Activated CD4-positive, alpha-beta T cell treated with anti-CD3 and anti-CD28 coated beads, Interleukin-2, amount 10 ng/mL, durations not matched to agents 7 days and 5 days (primary cell): ENCODE results near the gene NAA15. TPM values are rescaled to one million over a fixed set of nuclear protein-coding genes. Genes with fewer than 3 reads are reported as not detected.
"Not testable (repeated sequence)": the region's sequence is repeated elsewhere in the genome, so short reads cannot be mapped to it uniquely, and the experiment has no call there.

ENCODE experiments used
- CTCF ChIA-PET: fragments of 350-600 bp; sonication (Branson Sonifier 250); formaldehyde crosslinking; loops from one replicate; lab custom pipeline; 2021; ENCODE audit warnings: antibody characterized with exemption; lab: Charles Lee
- POLR2A ChIA-PET: fragments of 350-600 bp; sonication (Branson Sonifier 250); formaldehyde crosslinking; loops from one replicate; lab custom pipeline; 2021; ENCODE audit warnings: antibody characterized with exemption; lab: Charles Lee
- DNase-seq: peaks from one replicate; pipeline ENCODE4 v3.0.0-alpha.2; 2020
- H3K27ac Mint-ChIP-seq: one replicate; pipeline ENCODE4 v1.8.0; 2021; ENCODE audit warnings: mild to moderate bottlenecking, moderate library complexity, mixed read lengths
- H3K27me3 Mint-ChIP-seq: one replicate; pipeline ENCODE4 v1.8.0; 2021; ENCODE audit warnings: mixed read lengths
- H3K36me3 Mint-ChIP-seq: one replicate; pipeline ENCODE4 v1.8.0; 2021; ENCODE audit warnings: low read depth, mixed read lengths
- H3K4me1 Mint-ChIP-seq: one replicate; pipeline ENCODE4 v1.8.0; 2021; ENCODE audit warnings: mixed read lengths
- H3K4me3 Mint-ChIP-seq: one replicate; pipeline ENCODE4 v1.8.0; 2021; ENCODE audit warnings: mild to moderate bottlenecking, moderate library complexity, mixed read lengths
- H3K9me3 Mint-ChIP-seq: one replicate; pipeline ENCODE4 v1.8.0; 2021; ENCODE audit warnings: mixed read lengths
- total RNA-seq, 2 experiments: library from RNA; stranded (reverse); gene quantifications; one replicate each; pipeline ENCODE4 v1.2.3, GENCODE V29; 2021

NAA15 gene
- total RNA-seq, 2 experiments from 2014 or later, result 44.8 to 53.5 TPM

DNA sequence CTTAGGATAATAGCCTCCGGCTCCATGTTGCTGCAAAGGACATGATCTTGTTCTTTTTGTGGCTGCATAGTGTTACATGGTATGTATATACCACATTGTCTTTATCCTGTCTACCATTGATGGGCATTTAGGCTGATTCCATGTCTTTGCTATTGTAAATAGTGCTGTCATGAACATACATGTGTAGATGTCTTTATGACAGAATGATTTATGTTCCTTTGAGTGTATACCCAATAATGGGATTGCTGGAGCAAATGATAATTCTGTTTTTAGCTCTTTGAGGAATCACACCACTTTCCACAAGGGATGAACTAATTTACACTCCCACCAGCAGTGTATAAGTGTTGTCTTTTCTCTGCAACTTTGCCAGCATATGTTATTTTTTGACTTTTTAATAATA is 157.2 kb downstream of the NAA15 start:
- H3K27me3 Mint-ChIP-seq, result no peaks in the 10 kb centered on the region
- H3K4me3 Mint-ChIP-seq, result no peak overlapping the region
- peaks cover 4% of the 10 kb centered on the region for H3K36me3 Mint-ChIP-seq
- ChIA-PET POLR2A (no interaction called here), CTCF (no interaction called here)
- no peaks in the 10 kb centered on the region for H3K9me3 Mint-ChIP-seq
- peaks cover 44% of the 10 kb centered on the region for H3K4me1 Mint-ChIP-seq
- no peak for DNase-seq
- H3K27ac Mint-ChIP-seq, result no peak overlapping the region

DNA sequence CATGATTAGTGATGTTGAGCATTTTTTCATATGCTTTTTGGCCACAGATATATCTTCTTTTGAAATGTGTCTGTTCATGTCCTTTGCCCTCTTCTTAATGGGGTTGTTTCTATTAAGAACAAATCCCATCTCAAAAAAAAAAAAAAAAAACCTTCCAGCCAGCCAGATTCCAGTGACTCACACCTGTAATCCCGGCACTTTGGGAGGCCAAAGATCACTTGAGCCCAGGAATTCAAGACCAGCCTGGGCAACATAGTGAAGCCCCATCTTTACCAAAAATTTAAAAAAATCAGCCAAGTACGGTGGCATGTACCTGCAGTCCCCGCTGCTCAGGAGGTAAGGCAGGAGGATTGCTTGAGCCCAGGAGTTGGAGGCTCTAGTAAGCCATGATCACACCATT is 157.7 kb downstream of the NAA15 start:
- no peak for DNase-seq
- ChIA-PET CTCF (interaction anchor here (1.4 kb wide), 1 partner anchor 26 kb away, joined by 3 read pairs; no protein-coding TSS in a partner anchor), POLR2A (no interaction called here)
- peaks cover 9% of the 10 kb centered on the region for H3K36me3 Mint-ChIP-seq
- H3K4me3 Mint-ChIP-seq, result no peak overlapping the region
- no peaks in the 10 kb centered on the region for H3K9me3 Mint-ChIP-seq
- no peaks in the 10 kb centered on the region for H3K27me3 Mint-ChIP-seq
- peaks cover 44% of the 10 kb centered on the region for H3K4me1 Mint-ChIP-seq
- no peak overlapping the region for H3K27ac Mint-ChIP-seq

DNA sequence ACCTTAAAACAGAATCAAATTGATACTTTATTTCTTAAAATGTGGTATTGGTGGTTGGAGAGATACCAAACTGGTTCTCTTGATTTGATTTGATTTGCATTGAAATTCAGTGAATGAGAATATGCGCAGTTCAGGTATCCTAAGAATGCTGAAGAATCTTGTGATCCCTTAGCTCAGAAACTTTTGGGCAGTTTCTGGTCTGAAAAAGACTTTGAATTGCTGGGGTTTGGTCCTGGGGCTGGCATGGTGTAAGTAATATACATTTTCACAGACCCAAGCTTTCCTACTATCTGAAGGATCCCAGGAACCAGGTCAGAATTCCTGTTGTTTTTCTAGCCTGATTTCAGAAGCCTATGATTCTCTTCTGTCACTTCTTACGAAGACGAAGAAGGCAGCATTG is 159.3 kb downstream of the NAA15 start:
- CTCF ChIA-PET, result interaction anchor here (1.4 kb wide), 1 partner anchor 24 kb away, joined by 3 read pairs; no protein-coding TSS in a partner anchor
- Mint-ChIP-seq H3K27me3 (no peaks in the 10 kb centered on the region), H3K4me1 (peaks cover 30% of the 10 kb centered on the region), H3K27ac (no peak overlapping the region), H3K36me3 (peaks cover 16% of the 10 kb centered on the region), H3K4me3 (no peak overlapping the region), H3K9me3 (no peaks in the 10 kb centered on the region)
- POLR2A ChIA-PET, result no interaction called here
- DNase-seq, result no peak

DNA sequence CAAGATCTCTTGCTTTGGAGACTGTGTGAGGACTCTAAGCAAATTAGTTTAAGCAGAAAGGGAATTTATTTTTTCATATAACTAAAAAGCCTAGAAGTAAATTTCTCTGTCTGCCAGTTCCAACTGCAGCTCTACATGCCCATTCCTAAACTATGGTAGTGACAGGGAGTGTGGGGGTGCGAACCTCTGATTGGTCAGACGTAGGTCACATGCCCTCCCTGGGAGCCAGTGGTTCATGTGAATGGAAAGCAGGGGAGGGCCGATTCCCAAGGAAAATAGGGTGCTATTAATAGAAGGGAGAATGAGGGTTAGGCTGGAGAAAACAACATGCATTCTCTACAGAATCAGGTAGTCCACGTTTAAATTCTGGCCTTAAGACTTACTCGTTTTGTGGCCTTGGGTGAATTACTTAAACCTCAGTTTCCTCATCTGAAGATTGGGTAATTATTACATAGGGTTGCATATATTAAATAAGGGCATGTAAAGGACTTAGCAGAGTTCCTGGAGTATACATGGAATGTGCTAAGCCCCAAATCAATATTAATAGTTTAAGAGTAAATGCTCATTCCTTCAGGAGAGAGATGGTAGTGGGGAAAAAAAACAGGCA is 159.8 kb downstream of the NAA15 start:
- POLR2A ChIA-PET, result no interaction called here
- DNase-seq, result no peak
- Mint-ChIP-seq H3K9me3 (no peaks in the 10 kb centered on the region), H3K27ac (no peak overlapping the region), H3K4me3 (no peak overlapping the region), H3K4me1 (peaks cover 25% of the 10 kb centered on the region), H3K27me3 (no peaks in the 10 kb centered on the region), H3K36me3 (peaks cover 16% of the 10 kb centered on the region)
- CTCF ChIA-PET, result interaction anchor here (0.6 to 0.9 kb wide), 2 partner anchors 27 to 40 kb away, joined by 3 to 5 read pairs; no protein-coding TSS in a partner anchor

DNA sequence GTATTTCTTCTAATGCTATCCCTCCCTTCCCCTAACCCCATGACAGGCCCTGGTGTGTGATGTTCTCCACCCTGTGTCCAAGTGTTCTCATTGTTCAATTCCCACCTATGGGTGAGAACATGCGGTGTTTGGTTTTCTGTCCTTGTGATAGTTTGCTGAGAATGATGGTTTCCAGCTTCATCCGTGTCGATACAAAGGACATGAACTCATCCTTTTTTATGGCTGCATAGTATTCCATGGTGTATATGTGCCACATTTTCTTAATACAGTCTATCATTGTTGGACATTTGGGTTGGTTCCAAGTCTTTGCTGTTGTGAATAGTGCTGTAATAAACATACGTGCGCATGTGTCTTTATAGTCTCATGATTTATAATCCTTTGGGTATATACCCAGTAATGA is 163.2 kb downstream of the NAA15 start:
- CTCF ChIA-PET, H3K4me3 Mint-ChIP-seq, DNase-seq, H3K27ac Mint-ChIP-seq, H3K4me1 Mint-ChIP-seq, POLR2A ChIA-PET, H3K27me3 Mint-ChIP-seq: not testable (repeated sequence)
- H3K9me3 Mint-ChIP-seq, result peaks cover 15% of the 10 kb centered on the region
- H3K36me3 Mint-ChIP-seq, result peaks cover 30% of the 10 kb centered on the region

DNA sequence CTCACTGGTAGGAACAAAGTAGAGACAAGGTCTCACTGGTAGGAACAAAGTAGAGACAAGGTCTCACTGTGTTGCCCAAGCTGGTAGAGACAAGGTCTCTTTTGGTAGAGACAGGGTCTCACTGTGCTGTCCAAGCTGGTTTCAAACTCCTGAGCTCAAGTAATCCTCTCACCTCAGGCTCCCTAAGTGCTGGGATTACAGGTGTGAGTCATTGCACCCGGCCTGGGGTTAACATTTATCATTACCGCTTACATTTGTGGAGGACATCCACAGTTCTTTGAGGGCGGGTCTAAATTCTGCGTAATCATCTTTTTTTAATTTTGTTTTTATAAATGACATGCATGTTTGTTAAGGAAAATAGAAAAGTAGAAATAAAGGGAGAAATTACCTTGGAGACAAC is 164.6 kb downstream of the NAA15 start:
- no peaks in the 10 kb centered on the region for H3K4me1 Mint-ChIP-seq
- ChIA-PET CTCF (interaction anchor here (0.6 kb wide), 1 partner anchor 247 kb away, joined by 3 read pairs; no protein-coding TSS in a partner anchor), POLR2A (interaction anchor here (0.6 kb wide), 1 partner anchor 124 kb away, joined by 3 read pairs; no protein-coding TSS in a partner anchor)
- H3K9me3 Mint-ChIP-seq, result peaks cover 15% of the 10 kb centered on the region
- H3K4me3 Mint-ChIP-seq, result no peak overlapping the region
- peaks cover 33% of the 10 kb centered on the region for H3K36me3 Mint-ChIP-seq
- no peak overlapping the region for H3K27ac Mint-ChIP-seq
- no peak for DNase-seq
- H3K27me3 Mint-ChIP-seq, result no peaks in the 10 kb centered on the region

DNA sequence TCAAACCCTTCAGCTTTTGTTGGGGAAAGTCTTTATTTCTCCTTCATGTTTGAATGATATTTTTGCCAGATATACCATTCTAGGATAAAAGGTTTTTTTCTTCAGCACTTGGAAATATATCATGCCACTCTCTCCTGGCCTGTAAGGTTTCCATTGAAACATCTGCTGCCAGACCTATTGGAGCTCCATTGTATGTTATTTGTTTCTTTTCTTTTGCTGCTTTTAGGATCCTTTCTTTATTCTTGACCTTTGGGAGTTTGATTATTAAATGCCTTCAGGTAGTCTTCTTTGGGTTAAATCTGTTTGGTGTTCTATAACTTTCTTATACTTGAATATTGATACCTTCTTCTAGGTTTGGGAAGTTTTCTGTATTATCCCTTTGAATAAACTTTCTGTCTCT is 167.5 kb downstream of the NAA15 start:
- H3K27ac Mint-ChIP-seq, CTCF ChIA-PET, H3K4me1 Mint-ChIP-seq, POLR2A ChIA-PET, DNase-seq, H3K27me3 Mint-ChIP-seq, H3K4me3 Mint-ChIP-seq: not testable (repeated sequence)
- Mint-ChIP-seq H3K36me3 (peaks cover 46% of the 10 kb centered on the region), H3K9me3 (peaks cover 25% of the 10 kb centered on the region)

DNA sequence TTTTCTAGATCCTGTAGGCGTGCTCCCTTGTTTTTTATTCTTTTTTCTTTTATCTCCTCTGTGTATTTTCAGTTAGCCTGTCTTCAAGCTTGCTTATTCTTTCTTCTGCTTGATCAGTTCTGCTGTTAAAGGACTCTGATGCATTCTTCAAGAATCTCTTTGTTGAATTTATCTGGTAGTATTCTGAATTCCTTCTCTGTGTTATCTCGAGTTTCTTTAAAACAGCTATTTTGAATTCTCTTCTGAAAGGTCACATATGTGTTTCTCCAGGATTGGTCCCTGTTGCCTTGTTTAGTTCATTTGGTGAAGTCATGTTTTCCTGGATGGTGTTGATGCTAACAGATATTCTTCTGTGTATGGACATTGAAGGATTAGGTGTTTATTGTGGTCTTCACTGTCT is 167.9 kb downstream of the NAA15 start:
- Mint-ChIP-seq H3K4me1 (no peaks in the 10 kb centered on the region), H3K27ac (no peak overlapping the region), H3K4me3 (no peak overlapping the region), H3K36me3 (peaks cover 42% of the 10 kb centered on the region), H3K9me3 (peaks cover 25% of the 10 kb centered on the region), H3K27me3 (no peaks in the 10 kb centered on the region)
- CTCF ChIA-PET, result no interaction called here
- DNase-seq, result no peak
- POLR2A ChIA-PET, result no interaction called here

Other genes with a start within 250 kb of the NAA15 start
- gene ELF2, start 124.3 kb upstream of the NAA15 start, total RNA-seq, result 10 to 100 TPM; 44.5 to 50.6 TPM
- under 1 TPM; 0.21 to 0.25 TPM for gene MGARP, start 21.3 kb upstream of the NAA15 start, total RNA-seq
- gene NDUFC1, start 972 bp downstream of the NAA15 start, total RNA-seq, result 10 to 100 TPM; 37.3 to 42.4 TPM
- gene RAB33B, start 152.6 kb downstream of the NAA15 start, total RNA-seq, result 1 to 10 TPM; 7.3 TPM